EH (cell line): ENCODE data around the gene LRRC4C.

Source experiments
- DNase-seq: peaks from one replicate; pipeline ENCODE4 v3.0.0-alpha.2; 2015; ENCODE audit warnings: low read depth

The LRRC4C gene

DNA sequence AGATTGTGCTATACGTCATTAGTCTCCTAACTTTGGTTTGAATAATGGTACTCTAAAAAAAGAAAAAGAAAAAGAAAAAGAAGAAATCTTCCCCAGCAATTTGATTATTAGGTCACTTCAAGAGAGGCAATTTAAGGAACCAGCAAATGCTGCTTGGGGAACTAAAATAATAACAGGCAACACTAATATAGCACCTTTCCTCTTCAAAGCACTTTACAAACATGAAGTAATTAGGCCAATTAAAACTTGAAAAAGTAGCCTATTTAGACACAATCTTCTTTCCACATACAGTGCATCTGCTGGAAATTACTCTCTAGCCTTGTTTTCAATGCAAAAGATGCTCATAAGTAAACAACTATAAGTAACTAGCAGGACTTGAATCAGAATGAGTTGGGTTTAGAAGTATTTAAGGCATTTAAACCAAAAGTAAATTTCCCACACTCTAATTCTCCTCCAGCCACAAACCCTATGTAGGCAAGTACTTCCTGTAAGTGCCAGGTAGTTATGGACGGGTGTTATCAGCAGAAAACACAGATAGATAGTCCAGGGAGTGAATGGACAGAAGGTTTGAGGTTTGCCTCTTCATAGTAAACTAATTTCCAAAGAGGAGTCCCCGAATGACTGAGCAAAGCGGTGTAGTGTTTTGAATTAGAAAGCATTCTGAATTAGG is 44.5 kb downstream of the LRRC4C start:
- no peak for DNase-seq

DNA sequence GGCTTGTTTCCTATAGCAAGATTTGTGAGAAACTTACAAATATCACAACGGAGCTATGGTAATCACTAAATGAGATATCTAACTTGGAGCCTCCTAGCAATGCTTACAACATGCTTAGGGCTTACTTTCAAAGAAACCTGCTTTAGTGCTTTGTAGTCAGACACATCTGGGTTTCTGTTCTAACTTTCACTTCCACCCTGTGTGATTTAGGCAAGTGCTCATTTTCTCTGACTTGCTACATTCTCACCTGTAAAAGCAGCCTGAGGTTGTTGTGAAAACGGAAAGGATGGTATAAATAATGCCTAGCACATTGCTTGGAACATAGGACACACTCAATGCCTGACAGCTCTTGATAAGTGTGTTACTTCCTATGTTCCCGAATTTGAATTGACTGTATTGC is 45.6 kb downstream of the LRRC4C start:
- DNase-seq: no peak

DNA sequence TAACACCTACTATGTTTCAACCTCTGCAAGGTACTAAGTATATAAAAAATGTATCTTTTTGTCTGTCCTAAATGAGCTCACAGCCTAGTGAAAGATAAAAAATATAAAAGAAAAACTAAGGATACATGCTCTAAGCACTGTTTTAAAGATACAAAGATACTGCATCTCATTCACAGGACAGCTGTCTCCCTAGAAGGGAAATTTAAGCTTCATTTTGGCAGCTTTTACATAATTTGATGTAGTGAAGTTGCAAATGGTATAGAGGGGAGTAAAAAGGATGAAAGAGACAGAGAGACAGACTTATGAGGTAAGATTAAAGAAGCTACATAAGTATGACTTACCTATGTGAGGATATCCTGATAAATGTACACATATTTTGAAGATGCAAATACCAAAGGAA is 53.6 kb downstream of the LRRC4C start:
- no peak for DNase-seq

DNA sequence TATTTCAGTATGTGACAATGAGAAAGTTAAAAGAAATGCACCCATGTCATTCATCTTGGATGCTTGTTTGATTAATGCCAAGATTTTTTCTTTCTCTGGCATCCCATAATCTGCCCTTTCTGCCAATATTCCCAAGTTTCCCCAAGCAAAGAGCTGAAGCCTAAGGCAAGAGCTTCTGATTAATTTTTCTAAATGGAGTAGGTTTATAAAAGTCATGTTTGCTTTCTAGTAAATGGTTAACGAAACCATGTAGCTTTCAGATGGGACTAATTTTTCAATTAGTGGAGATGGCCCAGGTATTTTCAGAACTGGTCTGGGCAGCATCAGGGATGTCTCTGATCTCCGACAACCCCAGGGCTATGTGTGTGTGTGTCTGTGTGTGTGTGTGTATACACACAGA is 55.3 kb downstream of the LRRC4C start:
- no peak for DNase-seq

DNA sequence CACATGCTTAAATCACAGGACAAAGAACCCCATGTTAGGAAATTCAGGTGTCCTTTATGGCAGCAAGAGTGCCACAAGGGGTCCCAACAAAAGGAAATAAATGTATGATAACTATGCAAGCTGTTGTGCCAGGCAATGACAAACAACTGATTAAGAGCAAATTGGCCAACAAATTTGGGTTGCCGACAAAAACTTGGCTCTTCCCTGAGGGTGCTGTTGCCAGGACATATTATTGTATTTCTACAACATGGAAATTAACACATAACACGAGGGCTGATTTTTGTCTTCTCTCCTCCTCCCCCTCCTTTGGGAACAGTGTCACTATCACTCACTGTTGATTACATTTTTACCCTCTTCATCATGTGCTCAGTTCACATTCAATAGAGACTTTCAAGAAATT is 56.0 kb downstream of the LRRC4C start:
- no peak for DNase-seq

DNA sequence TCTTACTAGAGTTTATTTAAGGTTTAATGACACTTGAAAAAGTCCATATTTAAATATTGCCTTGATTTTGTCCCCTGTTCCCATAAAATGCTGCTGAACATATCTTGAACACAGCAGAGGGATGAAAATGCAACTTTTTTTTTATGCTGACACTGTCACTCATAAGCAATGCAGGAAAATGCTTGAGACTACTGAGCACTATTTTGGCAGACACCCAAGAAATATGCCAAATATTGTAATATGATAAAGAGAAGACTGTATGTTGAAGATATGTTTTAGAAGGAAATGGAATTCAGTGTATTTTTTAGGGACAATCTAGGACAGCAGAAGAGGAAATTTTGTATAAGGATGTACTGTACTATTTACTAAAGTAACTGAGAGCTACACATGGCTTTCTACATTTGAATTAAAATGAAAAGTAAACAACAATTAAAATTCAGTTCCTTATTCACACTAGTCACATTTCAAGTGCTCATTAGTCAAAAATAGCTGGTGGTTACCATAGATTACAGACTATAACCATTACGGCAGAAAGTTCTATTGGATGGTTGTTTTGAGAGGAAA is 58.6 kb downstream of the LRRC4C start:
- DNase-seq: no peak

DNA sequence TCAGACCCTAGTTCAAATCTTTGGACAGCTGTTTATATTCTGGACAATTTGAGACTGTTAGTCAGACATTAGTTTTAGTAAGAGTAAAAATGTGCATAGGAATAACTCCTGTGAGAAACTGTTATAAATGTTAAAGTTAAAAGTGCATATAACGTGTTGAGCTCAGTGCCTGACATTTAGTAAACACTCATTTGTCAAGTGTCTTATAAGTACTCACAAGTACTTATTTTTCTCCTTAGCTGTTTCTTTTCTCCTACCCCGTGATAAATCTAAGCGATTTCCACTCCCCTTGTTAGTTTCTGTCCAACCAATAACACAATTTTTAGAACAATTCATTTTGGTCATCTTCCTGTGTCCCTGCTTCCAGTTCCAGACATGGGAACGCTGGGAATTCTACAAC is 59.3 kb downstream of the LRRC4C start:
- no peak for DNase-seq

DNA sequence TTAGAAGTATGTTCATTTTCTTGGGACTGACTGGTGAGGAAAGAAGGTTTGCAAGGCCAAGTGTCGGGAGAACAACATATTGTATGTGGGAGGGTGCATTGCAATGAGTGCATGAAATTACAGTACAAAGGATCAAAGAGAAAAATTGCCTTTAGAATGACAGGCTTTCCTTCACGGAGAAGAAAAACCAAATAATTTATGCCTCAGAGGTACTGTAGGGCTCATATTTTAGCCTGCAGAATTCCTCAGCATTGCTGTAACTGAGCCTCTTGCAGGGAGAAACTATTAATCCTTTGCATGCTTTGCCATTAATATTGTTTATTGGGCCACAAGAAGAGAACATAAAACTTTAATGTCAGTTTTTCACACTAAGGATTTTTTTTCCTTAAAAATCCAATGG is 60.1 kb downstream of the LRRC4C start:
- no peak for DNase-seq

DNA sequence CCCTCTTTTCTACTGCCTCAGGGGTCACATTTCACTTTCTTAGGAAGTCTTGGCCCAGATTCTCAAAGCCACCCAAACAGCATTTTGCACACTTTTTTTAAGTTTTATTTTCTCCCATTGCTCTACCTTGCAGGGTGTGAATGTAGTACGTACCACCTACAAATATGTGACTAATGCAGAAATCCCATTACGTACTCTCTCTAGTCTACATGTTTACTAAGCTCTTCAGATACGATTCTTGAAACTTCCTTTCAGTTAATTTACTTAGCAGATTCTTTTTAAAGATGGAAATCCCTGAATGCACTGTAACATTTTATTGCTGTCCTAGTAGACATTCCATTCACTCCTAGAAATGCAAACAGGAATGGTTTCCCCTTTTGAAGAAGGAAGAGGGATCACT is 61.3 kb downstream of the LRRC4C start:
- DNase-seq: no peak

DNA sequence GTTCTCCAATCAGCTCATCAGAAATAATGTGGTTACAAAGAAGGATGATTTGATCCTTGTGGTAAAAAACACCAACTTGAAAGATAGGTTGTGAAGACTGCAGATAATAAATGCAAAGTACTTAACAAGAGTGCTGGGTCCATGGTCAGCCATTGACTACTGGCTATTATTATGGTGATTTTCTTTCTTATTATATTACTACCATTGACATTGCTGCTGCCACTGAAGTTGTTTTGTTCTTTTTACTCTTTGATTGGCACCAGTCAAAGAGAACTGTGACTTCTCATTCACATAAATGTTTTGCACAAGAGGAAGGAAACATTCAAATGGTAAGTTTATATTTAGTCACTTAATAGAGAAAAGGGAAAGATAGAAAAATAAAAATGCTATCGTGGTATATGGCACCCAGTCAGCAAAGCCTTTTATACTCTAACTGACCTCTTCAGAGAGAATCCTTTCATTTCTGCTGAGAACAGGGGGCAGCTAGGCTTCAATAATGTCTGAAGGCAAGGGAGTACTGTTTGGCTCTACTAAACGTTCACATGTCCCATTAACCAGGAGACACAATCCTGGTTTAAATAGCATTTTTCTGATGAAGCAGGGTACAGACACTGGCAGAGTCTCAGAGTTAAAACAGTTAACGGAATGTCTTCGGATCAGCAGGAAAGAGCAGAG is 64.8 kb downstream of the LRRC4C start:
- no peak for DNase-seq

DNA sequence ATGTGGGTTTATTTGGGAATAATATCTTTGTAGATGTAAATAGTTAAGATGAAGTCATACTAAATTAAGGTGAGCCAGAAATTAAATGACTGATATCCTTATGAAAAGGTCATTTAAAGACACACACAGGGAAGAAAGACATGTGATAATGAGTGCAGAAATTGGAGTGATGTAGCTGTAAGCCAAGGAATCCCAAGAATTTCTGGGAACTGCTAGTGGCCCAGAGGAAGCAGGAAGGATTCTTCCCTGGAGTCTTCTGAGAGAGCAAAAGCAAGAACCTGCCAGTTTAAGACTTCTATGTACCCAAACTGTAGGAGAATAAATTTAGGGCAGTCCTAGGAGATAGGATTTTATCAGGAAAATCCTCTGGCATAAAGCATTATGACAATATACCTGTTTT is 66.9 kb downstream of the LRRC4C start:
- DNase-seq: no peak

DNA sequence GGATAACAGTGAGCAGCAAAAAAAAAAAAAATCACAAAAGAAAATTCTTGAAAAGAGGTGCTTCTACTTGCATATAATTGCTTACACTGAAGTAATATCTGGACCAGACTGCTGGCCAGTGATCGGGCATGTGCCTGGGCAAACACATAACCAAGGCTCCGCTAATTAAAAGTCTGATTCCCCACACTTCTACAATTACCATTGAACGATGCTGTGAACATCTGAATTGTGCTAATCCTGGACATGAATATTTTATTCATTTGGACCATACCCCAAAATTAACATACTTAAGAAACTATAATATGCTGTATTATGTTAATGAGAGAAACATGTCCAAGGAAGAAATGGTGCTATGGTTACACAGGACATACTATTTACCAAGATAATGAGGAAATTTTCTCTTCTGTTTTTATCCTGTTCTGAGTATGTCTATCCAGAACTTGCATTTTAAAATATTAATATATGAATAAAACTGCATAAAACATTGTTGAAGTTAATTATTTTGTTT is 69.8 kb downstream of the LRRC4C start:
- DNase-seq: no peak

DNA sequence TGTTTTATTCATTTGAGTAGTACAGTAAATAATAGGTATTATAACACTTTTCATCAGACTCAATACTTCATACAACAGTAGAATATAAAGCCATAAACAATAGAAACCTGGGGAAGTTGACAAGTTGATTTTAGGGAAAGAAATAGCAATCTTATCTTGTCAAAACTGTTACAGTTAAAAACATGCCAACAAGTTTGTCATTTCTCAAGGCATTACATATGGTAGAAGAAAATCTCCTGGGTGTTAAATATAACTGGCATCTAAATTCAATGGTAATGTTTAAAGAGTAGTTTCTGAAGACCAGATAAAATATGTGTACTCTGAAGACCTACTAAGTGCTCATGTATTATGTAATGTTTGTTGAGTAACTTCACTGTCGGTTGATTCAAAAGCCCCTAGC is 75.1 kb downstream of the LRRC4C start:
- DNase-seq: no peak

DNA sequence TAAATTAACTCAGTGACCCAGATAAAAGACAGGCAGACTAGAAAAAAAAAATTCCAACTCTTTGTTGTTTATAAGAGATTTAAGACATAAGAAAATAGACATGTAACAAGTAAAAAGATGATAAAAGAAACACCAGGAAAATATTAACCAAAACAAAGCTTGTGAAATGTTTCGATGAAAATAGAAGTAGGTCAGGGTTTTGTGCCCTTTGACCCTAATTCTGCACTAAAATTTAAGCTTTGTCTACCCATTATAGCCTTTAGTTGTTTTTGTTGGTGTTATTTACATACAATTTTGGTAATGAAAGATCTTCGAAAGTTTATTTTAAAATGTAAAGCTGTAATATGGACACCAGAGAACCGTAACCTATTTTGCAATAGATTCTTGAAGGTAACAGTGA is 75.7 kb downstream of the LRRC4C start:
- no peak for DNase-seq

DNA sequence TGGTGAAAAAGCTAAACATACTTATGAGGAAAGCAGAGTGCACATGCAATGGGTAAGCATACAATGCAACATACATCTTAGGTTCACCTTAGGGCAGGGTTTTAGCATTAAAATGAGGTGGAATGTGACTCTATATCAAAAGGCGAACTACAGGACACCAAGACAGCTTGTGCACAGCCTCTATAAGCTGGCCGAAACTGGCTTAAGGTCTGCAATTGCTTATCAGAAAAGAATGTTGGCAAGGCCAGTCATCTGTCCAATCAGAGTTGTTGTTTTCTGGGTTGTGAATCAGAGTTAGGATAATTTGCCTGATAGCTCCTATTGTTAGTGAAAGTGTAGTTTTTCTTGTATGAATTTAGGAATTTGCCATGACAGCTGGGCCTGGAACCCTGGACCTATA is 76.5 kb downstream of the LRRC4C start:
- DNase-seq: no peak

DNA sequence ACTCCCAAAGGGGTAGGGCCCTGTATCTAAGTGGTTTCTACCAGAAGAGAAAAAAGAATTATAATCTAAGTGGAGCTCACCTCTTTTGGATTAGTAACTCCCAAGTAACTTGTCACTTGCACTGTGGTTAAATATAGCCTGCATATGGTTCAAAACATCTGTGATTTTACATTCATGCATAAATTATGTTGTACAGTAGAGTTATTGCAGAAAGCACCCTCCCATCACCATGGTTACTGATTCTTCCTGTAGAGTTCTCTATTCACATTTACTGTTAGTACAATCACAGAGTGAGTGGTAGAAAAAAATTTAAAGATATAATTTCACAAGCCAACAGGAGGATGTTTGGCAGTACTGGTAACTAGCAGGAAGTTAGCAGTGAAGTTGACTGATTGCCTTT is 80.4 kb downstream of the LRRC4C start:
- DNase-seq: no peak

DNA sequence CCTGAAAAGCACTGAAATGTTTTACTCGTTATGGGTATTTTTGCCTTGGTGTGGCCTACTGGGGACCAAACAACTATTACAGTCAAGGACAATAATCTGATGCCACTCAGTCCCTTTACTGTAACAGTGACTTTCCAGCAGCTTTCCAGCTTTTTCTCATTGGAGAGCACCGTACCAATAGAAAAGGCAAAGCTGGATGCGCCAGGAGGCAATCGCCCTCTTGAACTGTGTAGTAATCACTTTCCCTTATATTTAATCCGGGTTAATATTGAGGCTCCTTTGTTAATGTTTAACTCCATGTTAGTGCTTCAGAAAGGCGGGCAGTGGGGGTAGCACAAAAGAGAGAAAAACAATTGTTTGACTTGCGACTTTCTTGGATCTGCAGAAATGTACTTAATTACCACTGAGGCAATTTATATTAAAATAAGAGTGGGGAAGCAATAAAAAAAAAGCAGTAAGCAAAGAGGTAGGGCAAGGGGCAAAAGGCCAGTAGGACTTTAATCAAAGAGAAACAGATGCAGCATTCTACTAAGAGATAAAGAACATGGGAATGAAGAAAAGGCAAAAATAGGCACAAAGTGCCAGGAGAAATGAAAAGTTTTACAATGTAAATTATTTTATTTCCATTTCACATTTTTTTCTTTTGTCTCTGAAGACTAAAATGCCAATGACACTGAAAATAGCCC is 81.6 kb downstream of the LRRC4C start:
- no peak for DNase-seq

DNA sequence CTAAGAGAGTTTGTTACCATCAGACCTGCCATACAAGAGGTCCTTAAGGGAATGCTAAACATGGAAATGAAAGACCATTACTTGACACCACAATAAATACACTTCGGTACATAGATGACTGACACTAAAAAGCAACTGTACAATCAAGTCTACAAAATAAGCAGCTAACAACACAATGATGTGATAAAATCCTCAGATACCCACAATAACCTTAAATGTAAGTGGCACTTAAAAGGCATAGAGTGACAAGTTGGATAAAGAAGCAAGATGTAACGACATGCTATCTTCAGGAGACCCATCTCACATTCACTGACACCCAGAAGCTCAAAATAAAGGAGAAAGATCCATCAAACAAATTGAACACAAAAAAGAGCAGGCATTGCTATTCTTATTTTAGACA is 107.6 kb downstream of the LRRC4C start:
- no peak for DNase-seq

DNA sequence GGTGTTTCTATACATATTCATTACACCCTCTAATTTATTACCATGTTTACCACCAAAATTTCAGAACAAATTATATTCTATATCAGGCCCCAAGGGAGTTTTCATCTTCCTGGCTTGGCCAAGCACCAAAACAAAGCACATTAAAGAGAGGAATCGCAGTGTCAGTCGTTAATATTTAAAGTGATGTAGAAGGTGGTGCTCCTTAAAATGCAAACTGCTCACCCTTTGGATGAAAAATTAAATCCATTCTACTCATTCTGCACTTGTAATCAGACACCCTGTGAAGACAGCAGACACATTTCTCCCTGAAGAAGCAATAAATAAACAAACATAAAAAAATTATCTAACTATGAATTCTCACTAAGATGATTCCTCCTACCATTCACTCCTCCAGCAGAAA is 113.4 kb downstream of the LRRC4C start:
- DNase-seq: no peak

DNA sequence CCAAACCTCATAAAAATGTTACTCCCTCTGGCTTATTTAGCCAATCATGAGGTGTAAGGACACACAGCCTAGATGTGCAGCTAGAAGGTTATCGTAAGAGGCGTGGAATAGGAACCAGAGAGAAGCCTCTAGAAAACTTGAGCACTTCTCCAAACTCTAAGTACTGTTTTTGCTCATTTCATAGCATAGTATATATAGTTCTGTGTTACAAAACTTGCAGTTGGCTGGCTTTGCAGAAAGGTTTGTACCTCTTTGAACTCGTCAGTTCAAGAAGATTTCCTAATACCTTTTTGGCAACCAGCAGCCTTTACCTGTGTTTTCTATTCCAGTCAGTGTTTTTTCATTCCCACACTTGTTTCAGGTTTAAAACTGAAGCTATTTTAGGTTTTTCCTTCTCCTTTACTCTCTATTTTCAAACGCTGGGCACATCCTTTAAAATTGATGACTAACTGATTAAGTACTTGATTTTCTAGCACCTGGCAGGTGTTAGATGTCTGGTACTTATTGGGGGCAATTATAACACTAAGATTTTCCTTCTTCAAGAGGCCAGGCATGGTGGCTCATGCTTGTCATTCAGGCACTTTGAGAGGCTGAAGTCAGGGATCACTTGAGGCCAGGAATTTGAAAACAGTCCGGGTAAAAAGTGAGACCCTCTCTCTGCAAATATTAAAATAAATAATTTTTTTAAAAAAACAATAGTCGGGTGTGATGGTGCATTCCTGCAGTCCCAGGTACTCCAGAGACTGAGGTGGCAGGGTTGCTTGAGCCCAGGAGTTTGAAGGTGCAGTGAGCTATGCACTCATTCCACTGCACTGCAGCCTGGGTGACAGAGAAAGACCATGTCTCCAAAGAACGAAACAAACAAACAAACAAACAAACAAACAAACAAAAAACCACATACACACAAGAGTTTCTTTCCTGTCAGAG is 125.2 kb downstream of the LRRC4C start:
- DNase-seq: no peak

DNA sequence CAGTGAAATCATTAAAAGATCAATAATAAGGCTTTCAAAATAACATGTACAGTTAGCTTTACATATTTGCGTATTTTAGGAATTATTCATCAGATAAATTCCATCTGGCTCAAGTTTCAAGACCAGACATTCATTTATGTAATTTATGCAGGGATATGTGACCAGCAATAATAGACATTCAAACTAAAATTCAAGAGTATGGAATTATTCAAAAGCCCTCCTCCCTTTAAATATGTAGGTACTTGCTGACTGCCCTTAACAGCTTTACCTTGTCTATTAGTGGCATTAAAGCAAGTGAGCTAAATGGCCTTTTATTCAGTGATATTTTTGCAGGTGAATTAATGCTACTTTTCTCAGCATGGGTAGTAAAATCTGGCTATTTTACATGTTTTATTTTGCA is 126.1 kb downstream of the LRRC4C start:
- no peak for DNase-seq

DNA sequence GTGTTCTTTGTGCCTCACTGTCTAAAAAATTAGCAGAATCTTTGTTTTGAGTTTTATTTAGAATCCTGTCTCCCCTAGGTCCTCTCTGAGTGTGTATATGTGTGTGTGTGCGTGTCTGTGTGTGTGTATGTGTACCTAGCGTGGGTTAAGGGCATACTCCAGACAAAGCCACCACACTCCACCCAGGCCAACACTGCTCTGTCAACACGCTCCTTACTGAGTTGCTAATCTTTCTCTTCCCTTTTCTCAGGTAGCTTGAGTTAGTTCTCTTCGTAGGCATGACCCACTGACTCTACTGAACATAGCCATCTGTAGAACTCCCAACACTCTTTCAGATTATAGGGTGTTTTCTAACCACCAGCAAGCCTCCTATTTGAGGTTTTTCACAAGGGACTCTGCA is 131.1 kb downstream of the LRRC4C start:
- no peak for DNase-seq
